ENCODE data around the gene PSPH. TPM values are rescaled to one million over a fixed set of nuclear protein-coding genes. Genes with fewer than 3 reads are reported as not detected.

PSPH gene
- total RNA-seq, 2 donors from 2014 or later, result 4.6 to 14.3 TPM

DNA sequence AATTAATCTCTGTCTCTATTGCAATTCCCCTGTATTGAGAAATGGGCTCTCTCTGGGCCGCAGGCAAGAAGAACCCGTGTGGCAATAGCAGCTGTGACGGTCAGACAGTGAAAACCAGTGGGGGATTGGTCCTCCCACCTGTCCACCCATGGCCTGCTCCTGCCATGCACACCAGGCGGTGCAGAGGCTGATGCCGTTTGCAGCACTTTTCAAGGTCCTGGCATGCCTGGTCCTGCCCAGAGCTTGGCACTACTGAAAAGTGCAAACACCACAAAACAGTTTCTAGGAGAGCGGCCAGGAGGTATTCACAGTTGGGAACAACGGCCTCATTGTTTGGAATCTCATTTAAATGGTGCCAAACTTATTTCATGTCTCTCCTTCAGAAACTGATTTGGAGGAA lies 41.5 kb downstream of the PSPH start:
- intact Hi-C loops (cut with DNase I), result loop anchor here (5.0 kb wide), 1 partner anchor 63 kb away; no protein-coding TSS in a partner anchor
- TF ChIP-seq, protein P1, sequence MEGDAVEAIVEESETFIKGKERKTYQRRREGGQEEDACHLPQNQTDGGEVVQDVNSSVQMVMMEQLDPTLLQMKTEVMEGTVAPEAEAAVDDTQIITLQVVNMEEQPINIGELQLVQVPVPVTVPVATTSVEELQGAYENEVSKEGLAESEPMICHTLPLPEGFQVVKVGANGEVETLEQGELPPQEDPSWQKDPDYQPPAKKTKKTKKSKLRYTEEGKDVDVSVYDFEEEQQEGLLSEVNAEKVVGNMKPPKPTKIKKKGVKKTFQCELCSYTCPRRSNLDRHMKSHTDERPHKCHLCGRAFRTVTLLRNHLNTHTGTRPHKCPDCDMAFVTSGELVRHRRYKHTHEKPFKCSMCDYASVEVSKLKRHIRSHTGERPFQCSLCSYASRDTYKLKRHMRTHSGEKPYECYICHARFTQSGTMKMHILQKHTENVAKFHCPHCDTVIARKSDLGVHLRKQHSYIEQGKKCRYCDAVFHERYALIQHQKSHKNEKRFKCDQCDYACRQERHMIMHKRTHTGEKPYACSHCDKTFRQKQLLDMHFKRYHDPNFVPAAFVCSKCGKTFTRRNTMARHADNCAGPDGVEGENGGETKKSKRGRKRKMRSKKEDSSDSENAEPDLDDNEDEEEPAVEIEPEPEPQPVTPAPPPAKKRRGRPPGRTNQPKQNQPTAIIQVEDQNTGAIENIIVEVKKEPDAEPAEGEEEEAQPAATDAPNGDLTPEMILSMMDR (IDR thresholded peaks at IDR 0.05), result peak in 4 of 7 experiments; percentile 16 to 41 (median 32)
- no peak for TF ChIP-seq POLR2A (IDR thresholded peaks at IDR 0.05)
- H3K4me1 ChIP-seq, result peaks cover 32% of the 10 kb centered on the region
- no peaks in the 10 kb centered on the region for H3K9me3 ChIP-seq
- no peaks in the 10 kb centered on the region for H3K27me3 ChIP-seq
- no peaks in the 10 kb centered on the region for H3K36me3 ChIP-seq (replicated peaks in 1 of 2; ENCODE audit: insufficient read depth in 1 of 2, low read depth in 2 of 2)
- peak overlapping the region; percentile 14 to 79 (median 68) for H3K27ac ChIP-seq
- ATAC-seq, result peak; percentile 97
- DNase-seq, result peak; percentile 76 to 88 (median 81)
- no peak overlapping the region for H3K4me3 ChIP-seq
- WGBS, 2 donors, result 14 to 17% methylated on average over 6 to 7 of the region's 7 CpGs

DNA sequence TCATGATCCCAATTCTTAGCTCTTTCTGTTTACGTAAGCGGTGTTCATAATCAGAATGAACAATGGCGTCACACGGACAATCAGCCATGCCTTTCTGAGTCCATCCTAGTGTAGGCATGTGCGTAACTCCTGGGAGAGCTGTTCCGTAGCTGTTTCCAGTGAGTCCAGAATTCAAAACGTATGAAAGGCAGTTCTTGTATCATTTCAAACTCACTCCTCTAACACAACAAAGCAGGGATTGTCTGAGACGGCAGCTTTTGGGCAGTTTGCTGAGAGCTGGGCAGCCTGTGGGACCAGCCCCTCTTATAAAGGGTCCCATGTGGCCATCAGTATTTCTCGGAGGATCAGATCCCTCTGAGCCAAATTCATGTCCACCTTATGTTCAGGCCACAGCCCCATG lies 43.4 kb downstream of the PSPH start:
- no peak for DNase-seq
- Histone ChIP-seq H3K4me3 (no peak overlapping the region), H3K36me3 (replicated peaks in 1 of 2; ENCODE audit: insufficient read depth in 1 of 2, low read depth in 2 of 2) (no peaks in the 10 kb centered on the region), H3K9me3 (no peaks in the 10 kb centered on the region), H3K4me1 (peaks cover 32% of the 10 kb centered on the region), H3K27ac (peak overlapping the region in 2 of 4 donors; percentile 5 to 15), H3K27me3 (no peaks in the 10 kb centered on the region)
- no peak for ATAC-seq
- TF ChIP-seq POLR2A (IDR thresholded peaks at IDR 0.05), result no peak
- TF ChIP-seq, protein P1 (IDR thresholded peaks at IDR 0.05), result no peak
- intact Hi-C loops (cut with DNase I), result loop anchor here (5.0 kb wide), 1 partner anchor 64 kb away; no protein-coding TSS in a partner anchor
- WGBS, 2 donors, result 78 to 84% methylated on average over 9 of the region's 9 CpGs

DNA sequence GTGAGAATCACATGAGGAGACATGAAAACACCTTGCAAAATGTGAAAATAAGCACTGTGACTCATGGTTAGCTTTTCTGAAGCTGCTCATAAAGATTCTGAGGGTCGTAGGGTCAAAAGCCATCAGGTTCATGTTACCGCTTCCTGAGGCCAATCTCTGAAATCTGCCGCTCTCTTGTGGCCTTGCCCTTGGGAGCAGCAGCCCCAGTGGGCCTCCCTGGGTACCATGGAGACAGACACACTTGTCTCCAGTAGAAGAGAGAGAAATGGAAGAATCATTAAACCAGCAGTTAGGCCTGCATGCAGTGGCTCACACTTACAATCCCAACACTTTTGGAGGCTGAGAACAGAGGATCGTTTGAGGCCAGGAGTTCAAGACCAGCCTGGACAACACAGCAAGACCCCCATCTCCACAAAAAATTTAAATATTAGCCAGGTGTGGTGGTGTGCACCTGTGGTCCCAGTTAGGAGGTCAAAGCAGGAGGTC lies 44.0 kb downstream of the PSPH start:
- intact Hi-C loops (cut with DNase I), result loop anchor here (5.0 kb wide), 1 partner anchor 65 kb away; no protein-coding TSS in a partner anchor
- no peak for DNase-seq
- no peak for ATAC-seq

DNA sequence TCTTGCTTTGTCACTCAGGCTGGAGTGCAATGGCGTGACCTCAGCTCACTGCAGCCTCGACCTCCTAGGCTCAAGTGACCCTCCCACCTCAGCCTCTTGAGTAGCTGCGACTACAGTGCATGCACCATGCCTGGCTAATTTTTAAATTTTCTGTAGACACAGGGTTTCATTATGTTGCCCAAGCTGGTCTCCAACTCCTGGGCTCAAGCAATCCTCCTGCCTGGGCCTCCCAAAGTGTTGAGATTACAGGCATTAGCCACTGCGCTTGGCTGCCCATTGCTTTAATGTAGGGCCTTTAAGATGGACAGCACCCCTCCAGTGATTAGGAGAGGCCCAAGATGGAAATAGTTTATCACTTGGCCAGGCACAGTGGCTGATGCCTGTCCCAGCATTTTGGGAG lies 47.5 kb downstream of the PSPH start:
- DNase-seq, result no peak
- H3K4me1 ChIP-seq, result peaks cover 10% of the 10 kb centered on the region
- no peaks in the 10 kb centered on the region for H3K9me3 ChIP-seq
- intact Hi-C loops (cut with DNase I), result no loop called here
- ATAC-seq, result no peak
- H3K27ac ChIP-seq, result no peak overlapping the region
- H3K4me3 ChIP-seq, result no peak overlapping the region
- no peaks in the 10 kb centered on the region for H3K27me3 ChIP-seq
- TF ChIP-seq, protein P1 (IDR thresholded peaks at IDR 0.05), result no peak
- TF ChIP-seq POLR2A (IDR thresholded peaks at IDR 0.05), result no peak
- WGBS, 2 donors, result 69 to 74% methylated on average over 4 of the region's 4 CpGs
- no peaks in the 10 kb centered on the region for H3K36me3 ChIP-seq (replicated peaks in 1 of 2; ENCODE audit: insufficient read depth in 1 of 2, low read depth in 2 of 2)

More for the DNA sequence above, 44.0 kb downstream of the PSPH start:
- 83 to 96% methylated on average over 4 of the region's 4 CpGs for WGBS, 2 donors
- Histone ChIP-seq H3K27ac (peak overlapping the region in 2 of 4 donors; percentile 5 to 25), H3K4me1 (peaks cover 32% of the 10 kb centered on the region), H3K27me3 (no peaks in the 10 kb centered on the region), H3K9me3 (no peaks in the 10 kb centered on the region), H3K4me3 (no peak overlapping the region), H3K36me3 (replicated peaks in 1 of 2; ENCODE audit: insufficient read depth in 1 of 2, low read depth in 2 of 2) (no peaks in the 10 kb centered on the region)
- TF ChIP-seq POLR2A (IDR thresholded peaks at IDR 0.05), result no peak
- TF ChIP-seq, protein P1 (IDR thresholded peaks at IDR 0.05), result no peak
